Right lung (tissue), 5 donors: ENCODE measurements around the gene PPP3CA. TPM values are rescaled to one million over a fixed set of nuclear protein-coding genes. Genes with fewer than 3 reads are reported as not detected.
"Not testable (repeated sequence)": the region's sequence is repeated elsewhere in the genome, so short reads cannot be mapped to it uniquely, and the experiment has no call there.

Source experiments
- DNase-seq, 2 donors: peaks; one replicate each; pipeline ENCODE4 v3.0.0-alpha.2; 2013
- polyA plus RNA-seq, 5 donors: library from polyadenylated mRNA; unstranded; fragments of 120-200 nt; gene quantifications; one replicate each; pipeline versions ENCODE4 v1.2.1 to v1.2.3, GENCODE V29; 2013; ENCODE audit warnings: inconsistent platforms in 1 of 5, low replicate concordance in 1 of 5; ENCODE audit not compliant: insufficient read length in 5 of 5, insufficient read depth in 1 of 5

Gene PPP3CA
- polyA plus RNA-seq, 5 donors, result 30.7 to 60.9 (median 44.4) TPM

- DNase-seq, result no peak
These were observed 129.8 kb downstream of the PPP3CA start for GRCh38 chr4:101217353-101218031.

- no peak for DNase-seq
These were observed 136.2 kb downstream of the PPP3CA start for GRCh38 chr4:101211146-101211553.

- no peak for DNase-seq
These were observed 137.0 kb downstream of the PPP3CA start for GRCh38 chr4:101210331-101210730.

GRCh38 chr4:101208171-101208570 lies 139.2 kb downstream of the PPP3CA start:
- DNase-seq, result no peak

- no peak for DNase-seq
These were observed 141.4 kb downstream of the PPP3CA start for GRCh38 chr4:101205916-101206315.

- DNase-seq, result no peak
These were observed 145.9 kb downstream of the PPP3CA start for GRCh38 chr4:101201421-101201820.

- DNase-seq, result no peak
These were observed 146.8 kb downstream of the PPP3CA start for GRCh38 chr4:101200561-101200960.

- DNase-seq, result no peak
These were observed 147.6 kb downstream of the PPP3CA start for GRCh38 chr4:101199507-101200285.

GRCh38 chr4:101198682-101199339 lies 148.5 kb downstream of the PPP3CA start:
- no peak for DNase-seq

- no peak for DNase-seq
These were observed 150.0 kb downstream of the PPP3CA start for GRCh38 chr4:101197350-101197749.

- DNase-seq, result no peak
These were observed 155.1 kb downstream of the PPP3CA start for GRCh38 chr4:101192244-101192643.

- peak; percentile 49 to 52 for DNase-seq
These were observed 155.8 kb downstream of the PPP3CA start for GRCh38 chr4:101191302-101192098.

GRCh38 chr4:101190751-101191150 lies 156.6 kb downstream of the PPP3CA start:
- no peak for DNase-seq

GRCh38 chr4:101188906-101189305 lies 158.4 kb downstream of the PPP3CA start:
- DNase-seq, result no peak

GRCh38 chr4:101187841-101188240 lies 159.5 kb downstream of the PPP3CA start:
- no peak for DNase-seq

GRCh38 chr4:101186567-101187184 lies 160.7 kb downstream of the PPP3CA start:
- DNase-seq, result no peak

GRCh38 chr4:101184668-101185067 lies 162.7 kb downstream of the PPP3CA start:
- no peak for DNase-seq

GRCh38 chr4:101183666-101184373 lies 163.5 kb downstream of the PPP3CA start:
- no peak for DNase-seq

- no peak for DNase-seq
These were observed 164.1 kb downstream of the PPP3CA start for GRCh38 chr4:101183221-101183620.

- not testable (repeated sequence) for DNase-seq
These were observed 164.6 kb downstream of the PPP3CA start for GRCh38 chr4:101182688-101183087.

GRCh38 chr4:101178731-101179130 lies 168.6 kb downstream of the PPP3CA start:
- DNase-seq, result no peak
